Activated naive CD8-positive, alpha-beta T cell treated with anti-CD3 and anti-CD28 coated beads for 36 hours (primary cell): ENCODE results near the gene OVCA2. TPM values are rescaled to one million over a fixed set of nuclear protein-coding genes. Genes with fewer than 3 reads are reported as not detected.

Experiments used
- DNase-seq: peaks from one replicate; pipeline ENCODE4 v3.0.0; 2021
- H3K27ac Mint-ChIP-seq: one replicate; pipeline ENCODE4 v1.8.0; 2022; ENCODE audit warnings: mild to moderate bottlenecking, moderate library complexity, mixed read lengths
- H3K27me3 Mint-ChIP-seq: one replicate; pipeline ENCODE4 v1.8.0; 2022; ENCODE audit warnings: mild to moderate bottlenecking, mixed read lengths
- H3K36me3 Mint-ChIP-seq: one replicate; pipeline ENCODE4 v1.8.0; 2021; ENCODE audit warnings: mild to moderate bottlenecking, mixed read lengths
- H3K4me1 Mint-ChIP-seq: one replicate; pipeline ENCODE4 v1.8.0; 2021; ENCODE audit warnings: mixed read lengths
- H3K4me3 Mint-ChIP-seq: one replicate; pipeline ENCODE4 v1.8.0; 2022; ENCODE audit warnings: mild to moderate bottlenecking, moderate library complexity, mixed read lengths
- H3K9me3 Mint-ChIP-seq: one replicate; pipeline ENCODE4 v1.8.0; 2022; ENCODE audit warnings: mixed read lengths
- total RNA-seq, 2 experiments: library from RNA; stranded (reverse); gene quantifications; one replicate each; pipeline ENCODE4 v1.2.3, GENCODE V29; 2021

OVCA2 gene
- total RNA-seq, 2 experiments from 2014 or later, result 38.4 to 39.0 TPM

- peaks cover 56% of the 10 kb centered on the region for H3K36me3 Mint-ChIP-seq
- DNase-seq, result no peak
- H3K4me1 Mint-ChIP-seq, result peaks cover 18% of the 10 kb centered on the region
- H3K9me3 Mint-ChIP-seq, result no peaks in the 10 kb centered on the region
- no peak overlapping the region for H3K4me3 Mint-ChIP-seq
- peaks cover 3% of the 10 kb centered on the region for H3K27me3 Mint-ChIP-seq
- H3K27ac Mint-ChIP-seq, result no peak overlapping the region
Measured at GRCh38 chr17:2060681-2061440, 19.0 kb downstream of the OVCA2 start.

GRCh38 chr17:2061441-2061958 is 19.7 kb downstream of the OVCA2 start:
- H3K36me3 Mint-ChIP-seq, result peaks cover 58% of the 10 kb centered on the region
- no peak overlapping the region for H3K4me3 Mint-ChIP-seq
- no peaks in the 10 kb centered on the region for H3K9me3 Mint-ChIP-seq
- peaks cover 3% of the 10 kb centered on the region for H3K27me3 Mint-ChIP-seq
- H3K27ac Mint-ChIP-seq, result peak overlapping the region; percentile 54
- H3K4me1 Mint-ChIP-seq, result peaks cover 18% of the 10 kb centered on the region
- no peak for DNase-seq

- Mint-ChIP-seq H3K4me1 (peaks cover 22% of the 10 kb centered on the region), H3K27ac (no peak overlapping the region), H3K4me3 (no peak overlapping the region), H3K27me3 (peaks cover 3% of the 10 kb centered on the region), H3K36me3 (peaks cover 59% of the 10 kb centered on the region), H3K9me3 (no peaks in the 10 kb centered on the region)
- no peak for DNase-seq
Measured at GRCh38 chr17:2062571-2063183, 20.9 kb downstream of the OVCA2 start.

GRCh38 chr17:2063261-2064146 is 21.7 kb downstream of the OVCA2 start:
- DNase-seq, result no peak
- no peak overlapping the region for H3K4me3 Mint-ChIP-seq
- H3K9me3 Mint-ChIP-seq, result no peaks in the 10 kb centered on the region
- H3K27me3 Mint-ChIP-seq, result peaks cover 3% of the 10 kb centered on the region
- H3K4me1 Mint-ChIP-seq, result peaks cover 28% of the 10 kb centered on the region
- H3K27ac Mint-ChIP-seq, result no peak overlapping the region
- peaks cover 63% of the 10 kb centered on the region for H3K36me3 Mint-ChIP-seq

GRCh38 chr17:2064147-2064489 is 22.3 kb downstream of the OVCA2 start:
- no peaks in the 10 kb centered on the region for H3K9me3 Mint-ChIP-seq
- no peak overlapping the region for H3K27ac Mint-ChIP-seq
- H3K4me3 Mint-ChIP-seq, result no peak overlapping the region
- no peak for DNase-seq
- peaks cover 3% of the 10 kb centered on the region for H3K27me3 Mint-ChIP-seq
- peaks cover 33% of the 10 kb centered on the region for H3K4me1 Mint-ChIP-seq
- H3K36me3 Mint-ChIP-seq, result peaks cover 66% of the 10 kb centered on the region

GRCh38 chr17:2064520-2064971 is 22.7 kb downstream of the OVCA2 start:
- H3K9me3 Mint-ChIP-seq, result no peaks in the 10 kb centered on the region
- H3K4me1 Mint-ChIP-seq, result peaks cover 34% of the 10 kb centered on the region
- peaks cover 67% of the 10 kb centered on the region for H3K36me3 Mint-ChIP-seq
- H3K4me3 Mint-ChIP-seq, result no peak overlapping the region
- H3K27ac Mint-ChIP-seq, result no peak overlapping the region
- DNase-seq, result no peak
- H3K27me3 Mint-ChIP-seq, result peaks cover 1% of the 10 kb centered on the region

- peaks cover 67% of the 10 kb centered on the region for H3K36me3 Mint-ChIP-seq
- DNase-seq, result peak; percentile 73
- H3K27ac Mint-ChIP-seq, result no peak overlapping the region
- peaks cover 35% of the 10 kb centered on the region for H3K4me1 Mint-ChIP-seq
- peaks cover 5% of the 10 kb centered on the region for H3K27me3 Mint-ChIP-seq
- H3K9me3 Mint-ChIP-seq, result no peaks in the 10 kb centered on the region
- H3K4me3 Mint-ChIP-seq, result no peak overlapping the region
Measured at GRCh38 chr17:2064980-2065785, 23.4 kb downstream of the OVCA2 start.

GRCh38 chr17:2065949-2066400 is 24.2 kb downstream of the OVCA2 start:
- H3K4me1 Mint-ChIP-seq, result peaks cover 37% of the 10 kb centered on the region
- DNase-seq, result no peak
- H3K27ac Mint-ChIP-seq, result no peak overlapping the region
- no peaks in the 10 kb centered on the region for H3K9me3 Mint-ChIP-seq
- H3K4me3 Mint-ChIP-seq, result no peak overlapping the region
- peaks cover 65% of the 10 kb centered on the region for H3K36me3 Mint-ChIP-seq
- H3K27me3 Mint-ChIP-seq, result peaks cover 5% of the 10 kb centered on the region

- Mint-ChIP-seq H3K36me3 (peaks cover 70% of the 10 kb centered on the region), H3K27me3 (peaks cover 5% of the 10 kb centered on the region), H3K4me3 (no peak overlapping the region), H3K27ac (no peak overlapping the region), H3K9me3 (no peaks in the 10 kb centered on the region), H3K4me1 (peaks cover 40% of the 10 kb centered on the region)
- DNase-seq, result no peak
Measured at GRCh38 chr17:2067048-2067561, 25.3 kb downstream of the OVCA2 start.

- Mint-ChIP-seq H3K4me3 (no peak overlapping the region), H3K27me3 (peaks cover 5% of the 10 kb centered on the region), H3K27ac (no peak overlapping the region), H3K4me1 (peaks cover 40% of the 10 kb centered on the region), H3K36me3 (peaks cover 70% of the 10 kb centered on the region), H3K9me3 (no peaks in the 10 kb centered on the region)
- no peak for DNase-seq
Measured at GRCh38 chr17:2067608-2068024, 25.8 kb downstream of the OVCA2 start.

- peaks cover 42% of the 10 kb centered on the region for H3K4me1 Mint-ChIP-seq
- no peaks in the 10 kb centered on the region for H3K9me3 Mint-ChIP-seq
- peaks cover 71% of the 10 kb centered on the region for H3K36me3 Mint-ChIP-seq
- no peak overlapping the region for H3K27ac Mint-ChIP-seq
- H3K27me3 Mint-ChIP-seq, result peaks cover 5% of the 10 kb centered on the region
- DNase-seq, result no peak
- H3K4me3 Mint-ChIP-seq, result peak overlapping the region; percentile 54
Measured at GRCh38 chr17:2068031-2068518, 26.3 kb downstream of the OVCA2 start.

GRCh38 chr17:2068519-2069051 is 26.8 kb downstream of the OVCA2 start:
- Mint-ChIP-seq H3K4me1 (peaks cover 42% of the 10 kb centered on the region), H3K9me3 (no peaks in the 10 kb centered on the region), H3K27me3 (peaks cover 5% of the 10 kb centered on the region), H3K27ac (peak overlapping the region; percentile 76), H3K36me3 (peaks cover 67% of the 10 kb centered on the region), H3K4me3 (peak overlapping the region; percentile 54)
- DNase-seq, result no peak

- peak overlapping the region; percentile 37 for H3K4me3 Mint-ChIP-seq
- peak; percentile 77 for DNase-seq
- H3K4me1 Mint-ChIP-seq, result peaks cover 41% of the 10 kb centered on the region
- no peaks in the 10 kb centered on the region for H3K9me3 Mint-ChIP-seq
- peaks cover 5% of the 10 kb centered on the region for H3K27me3 Mint-ChIP-seq
- H3K27ac Mint-ChIP-seq, result peak overlapping the region; percentile 80
- peaks cover 58% of the 10 kb centered on the region for H3K36me3 Mint-ChIP-seq
Measured at GRCh38 chr17:2070241-2071023, 28.6 kb downstream of the OVCA2 start.
